WTC11 (cell line): ENCODE measurements around the gene MYO3A.

Experiments
- ELF4 ChIP-seq: sonication (generic); formaldehyde crosslinking; IDR thresholded peaks from 2 replicates; pipeline ENCODE4 v1.8.1; 2022; ENCODE audit warnings: low read depth, mild to moderate bottlenecking, moderate library complexity, missing genetic modification reagents
- NR1H2 ChIP-seq: sonication (generic); formaldehyde crosslinking; IDR thresholded peaks from 2 replicates; pipeline ENCODE4 v1.9.0; 2021; ENCODE audit warnings: mild to moderate bottlenecking, moderate library complexity, missing genetic modification reagents
- RORB ChIP-seq: fragments of 250-450 bp; sonication (Bioruptor Pico); IDR thresholded peaks from 2 replicates; pipeline ENCODE4 v1.9.0; 2021; ENCODE audit warnings: mild to moderate bottlenecking
- TCF7 ChIP-seq: sonication (generic); formaldehyde crosslinking; IDR thresholded peaks from 2 replicates; pipeline ENCODE4 v1.8.0; 2022; ENCODE audit warnings: mild to moderate bottlenecking, low read depth, missing genetic modification reagents, moderate library complexity
- ZNF232 ChIP-seq: sonication (generic); formaldehyde crosslinking; IDR thresholded peaks from 2 replicates; pipeline ENCODE4 v1.8.0; 2022; ENCODE audit warnings: mild to moderate bottlenecking, missing genetic modification reagents
- TF ChIP-seq, protein P1 (sequence below): fragments of 200-600 bp; IDR thresholded peaks from 2 replicates; pipeline ENCODE4 v1.8.0; 2022; ENCODE audit warnings: antibody characterized with exemption
- TF ChIP-seq, protein P2 (sequence below): sonication (generic); formaldehyde crosslinking; conservative IDR thresholded peaks from 2 replicates; pipeline ENCODE4 v1.8.1; 2022; ENCODE audit warnings: mild to moderate bottlenecking, missing genetic modification reagents

GRCh38 chr10:26057466-26057865, 123.4 kb downstream of the MYO3A start:
- TF ChIP-seq RORB (CRISPR knock-in tag) (no peak), TCF7 (CRISPR knock-in tag) (no peak), ZNF232 (no peak), NR1H2 (CRISPR knock-in tag) (no peak), ELF4 (CRISPR knock-in tag) (no peak)
- TF ChIP-seq, protein P1, sequence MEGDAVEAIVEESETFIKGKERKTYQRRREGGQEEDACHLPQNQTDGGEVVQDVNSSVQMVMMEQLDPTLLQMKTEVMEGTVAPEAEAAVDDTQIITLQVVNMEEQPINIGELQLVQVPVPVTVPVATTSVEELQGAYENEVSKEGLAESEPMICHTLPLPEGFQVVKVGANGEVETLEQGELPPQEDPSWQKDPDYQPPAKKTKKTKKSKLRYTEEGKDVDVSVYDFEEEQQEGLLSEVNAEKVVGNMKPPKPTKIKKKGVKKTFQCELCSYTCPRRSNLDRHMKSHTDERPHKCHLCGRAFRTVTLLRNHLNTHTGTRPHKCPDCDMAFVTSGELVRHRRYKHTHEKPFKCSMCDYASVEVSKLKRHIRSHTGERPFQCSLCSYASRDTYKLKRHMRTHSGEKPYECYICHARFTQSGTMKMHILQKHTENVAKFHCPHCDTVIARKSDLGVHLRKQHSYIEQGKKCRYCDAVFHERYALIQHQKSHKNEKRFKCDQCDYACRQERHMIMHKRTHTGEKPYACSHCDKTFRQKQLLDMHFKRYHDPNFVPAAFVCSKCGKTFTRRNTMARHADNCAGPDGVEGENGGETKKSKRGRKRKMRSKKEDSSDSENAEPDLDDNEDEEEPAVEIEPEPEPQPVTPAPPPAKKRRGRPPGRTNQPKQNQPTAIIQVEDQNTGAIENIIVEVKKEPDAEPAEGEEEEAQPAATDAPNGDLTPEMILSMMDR: no peak
- TF ChIP-seq, protein P2, sequence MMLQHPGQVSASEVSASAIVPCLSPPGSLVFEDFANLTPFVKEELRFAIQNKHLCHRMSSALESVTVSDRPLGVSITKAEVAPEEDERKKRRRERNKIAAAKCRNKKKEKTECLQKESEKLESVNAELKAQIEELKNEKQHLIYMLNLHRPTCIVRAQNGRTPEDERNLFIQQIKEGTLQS (CRISPR knock-in tag): no peak
